Measurements from ENCODE around the gene AFAP1L1.
A peak's percentile ranks its signal among the peaks of the same experiment; 100 is the strongest.

The AFAP1L1 gene

GRCh38 chr5:149310947-149311658, 39.4 kb downstream of the AFAP1L1 start (continued):
- TF ChIP-seq PATZ1 (tag by site-specific recombination; IDR thresholded peaks at IDR 0.05) = 0 out of 2 replicates have a peak, but pooled peaks have one; percentile 37
- no peak for TF ChIP-seq ZNF202 (tag by site-specific recombination; IDR thresholded peaks at IDR 0.05; ENCODE audit: borderline replicate concordance)
- no peak for TF ChIP-seq ZNF791 (tag by site-specific recombination; IDR thresholded peaks at IDR 0.05)
- TF ChIP-seq GLI4 (tag by site-specific recombination; IDR thresholded peaks at IDR 0.05) = no peak
- peak; percentile 31; the same call in 1 of the 2 replicates for TF ChIP-seq ZNF398 (tag by site-specific recombination; IDR thresholded peaks at IDR 0.05)
- no peak for TF ChIP-seq ZNF488 (tag by site-specific recombination; IDR thresholded peaks at IDR 0.05)
- TF ChIP-seq ZNF629 (tag by site-specific recombination; IDR thresholded peaks at IDR 0.05) = 0 out of 2 replicates have a peak, but pooled peaks have one; percentile 24
- no peak for TF ChIP-seq REPIN1 (tag by site-specific recombination; IDR thresholded peaks at IDR 0.05; ENCODE audit: low read depth)
- no peak for TF ChIP-seq ZNF837 (tag by site-specific recombination; IDR thresholded peaks at IDR 0.05)
- TF ChIP-seq GLIS2 (tag by site-specific recombination; IDR thresholded peaks at IDR 0.05) = no peak
- TF ChIP-seq ZNF18 (tag by site-specific recombination; IDR thresholded peaks at IDR 0.05) = no peak
- TF ChIP-seq ZNF2 (tag by site-specific recombination; IDR thresholded peaks at IDR 0.05) = no peak
- no peak for TF ChIP-seq ZNF157 (tag by site-specific recombination; IDR thresholded peaks at IDR 0.05)
- TF ChIP-seq ZNF292 (tag by site-specific recombination; IDR thresholded peaks at IDR 0.05; ENCODE audit: borderline replicate concordance, low read depth) = no peak
- TF ChIP-seq SP7 (tag by site-specific recombination; IDR thresholded peaks at IDR 0.05) = peak; percentile 54; the same call in 1 of the 2 replicates
- 0 out of 2 replicates have a peak, but pooled peaks have one; percentile 24 for TF ChIP-seq ZNF660 (tag by site-specific recombination; IDR thresholded peaks at IDR 0.05)
- TF ChIP-seq ZNF335 (tag by site-specific recombination; conservative IDR thresholded peaks at IDR 0.05) = no peak
- no peak for TF ChIP-seq SETDB1 (IDR thresholded peaks at IDR 0.05; ENCODE audit: insufficient read length, low read length)
- TF ChIP-seq PRDM4 (tag by site-specific recombination; IDR thresholded peaks at IDR 0.05) = no peak
- no peak for TF ChIP-seq ZBTB26 (tag by site-specific recombination; optimal IDR thresholded peaks at IDR 0.05)
- peak; percentile 28; the same call in 1 of the 2 replicates for TF ChIP-seq KLF9 (tag by site-specific recombination; IDR thresholded peaks at IDR 0.05; ENCODE audit: low read depth)
- no peak for TF ChIP-seq ZBTB44 (tag by site-specific recombination; IDR thresholded peaks at IDR 0.05)
- no peak for TF ChIP-seq MYNN (tag by site-specific recombination; IDR thresholded peaks at IDR 0.05; ENCODE audit: borderline replicate concordance)
- peak; percentile 67; the same call in 1 of the 2 replicates for TF ChIP-seq SCRT2 (tag by site-specific recombination; IDR thresholded peaks at IDR 0.05)
- no peak for TF ChIP-seq ZNF174 (tag by site-specific recombination; IDR thresholded peaks at IDR 0.05)
- TF ChIP-seq ZNF112 (tag by site-specific recombination; IDR thresholded peaks at IDR 0.05) = no peak
- TF ChIP-seq ZNF585B (tag by site-specific recombination; IDR thresholded peaks at IDR 0.05) = no peak
- peak; percentile 65 for TF ChIP-seq OSR2 (tag by site-specific recombination; IDR thresholded peaks at IDR 0.05)

All from HEK293 (cell line).